Hippocampal formation (tissue), 2 donors: ENCODE results near the gene MKRN3.
"Not testable (repeated sequence)": the region's sequence is repeated elsewhere in the genome, so short reads cannot be mapped to it uniquely, and the experiment has no call there.

Experiments
- DNase-seq, 2 donors: peaks; one replicate each; lab custom pipeline; 2025; lab: John Stamatoyannopoulos, UW

Gene MKRN3

GRCh38 chr15:23589012-23589411, 23.5 kb downstream of the MKRN3 start:
- DNase-seq = no peak

DNA sequence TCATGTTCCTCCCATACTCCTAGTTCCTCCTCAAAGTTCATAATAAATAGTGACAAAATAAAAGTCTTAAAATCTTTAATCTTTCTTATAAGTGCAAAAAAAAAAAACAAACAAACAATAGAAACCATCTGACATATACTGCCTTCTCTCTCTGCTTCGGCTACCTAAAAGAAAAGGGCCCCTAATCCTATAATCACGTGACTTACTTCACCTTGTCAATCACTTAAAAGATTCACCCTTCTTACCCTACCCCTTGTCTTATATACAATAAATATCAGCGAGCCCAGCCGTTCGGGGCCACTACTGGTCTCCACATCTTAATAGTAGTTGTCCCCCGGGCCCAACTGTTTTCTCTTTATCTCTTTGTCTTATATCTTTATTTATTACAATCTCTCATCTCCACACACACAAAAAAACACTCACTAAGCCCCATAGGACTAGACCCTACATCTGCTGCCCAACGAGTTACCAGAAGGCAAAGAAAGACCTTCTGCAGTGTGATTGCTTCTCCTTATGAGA, 28.8 kb downstream of the MKRN3 start:
- no peak for DNase-seq

DNA sequence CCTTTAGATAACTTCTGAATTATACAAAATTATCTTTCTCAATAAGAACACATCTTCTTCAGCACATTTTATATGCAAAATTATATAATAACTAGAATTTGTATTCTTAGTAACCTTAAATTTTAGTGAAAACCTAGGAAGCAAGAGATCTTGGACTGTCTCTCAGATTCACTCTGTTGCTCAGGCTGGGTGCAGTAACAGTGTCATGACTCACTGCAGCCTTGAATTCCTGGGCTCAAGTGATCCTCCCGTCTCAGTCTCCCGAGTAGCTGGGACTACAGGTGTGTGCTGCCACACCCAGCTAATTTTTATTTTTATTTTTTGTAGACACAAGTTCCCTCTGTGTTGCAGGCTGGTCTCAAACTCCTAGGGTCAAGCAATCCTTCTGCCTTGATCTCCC, 29.9 kb downstream of the MKRN3 start:
- no peak for DNase-seq

- DNase-seq = no peak
Observed at GRCh38 chr15:23596736-23597135, 31.3 kb downstream of the MKRN3 start.

GRCh38 chr15:23597278-23597677, 31.8 kb downstream of the MKRN3 start:
- not testable (repeated sequence) for DNase-seq

DNA sequence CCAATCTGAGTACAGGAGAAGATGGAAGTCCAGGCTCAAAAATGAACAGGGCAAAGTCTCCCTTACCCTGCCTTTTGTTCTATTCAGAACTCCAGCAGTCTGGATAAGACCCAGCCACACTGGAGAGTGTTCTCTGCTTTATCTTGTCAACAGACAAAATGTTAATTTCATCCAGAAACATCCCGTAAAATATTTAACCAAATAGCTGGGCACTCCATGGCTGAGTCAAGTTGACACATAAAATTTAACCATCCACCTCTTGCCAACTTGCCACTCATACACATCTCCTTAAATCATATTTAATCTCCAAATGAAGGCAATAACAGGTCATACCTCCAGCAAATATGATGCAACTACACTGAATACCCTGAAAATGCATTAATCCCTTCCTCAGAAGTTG, 33.6 kb downstream of the MKRN3 start:
- no peak for DNase-seq

GRCh38 chr15:23602124-23602523, 36.6 kb downstream of the MKRN3 start:
- DNase-seq = no peak

DNA sequence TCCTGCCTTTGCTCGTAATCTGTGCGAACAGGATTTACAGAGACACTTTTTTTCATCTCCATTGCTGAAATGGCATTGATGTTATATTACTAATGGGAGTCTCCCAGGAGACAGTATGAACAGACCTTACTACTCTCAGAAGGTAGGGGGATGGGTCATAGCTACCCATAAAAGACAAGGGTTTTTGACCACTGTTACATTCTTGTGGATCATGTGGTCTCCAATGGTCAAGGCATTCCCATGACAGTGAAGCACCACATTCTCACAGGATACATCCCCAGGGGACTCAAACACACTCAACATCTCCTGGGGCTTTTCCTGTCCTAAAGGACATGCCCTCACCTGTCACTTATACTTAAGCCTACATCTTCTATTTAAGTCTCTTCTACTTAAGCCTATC, 40.8 kb downstream of the MKRN3 start:
- DNase-seq = no peak

DNA sequence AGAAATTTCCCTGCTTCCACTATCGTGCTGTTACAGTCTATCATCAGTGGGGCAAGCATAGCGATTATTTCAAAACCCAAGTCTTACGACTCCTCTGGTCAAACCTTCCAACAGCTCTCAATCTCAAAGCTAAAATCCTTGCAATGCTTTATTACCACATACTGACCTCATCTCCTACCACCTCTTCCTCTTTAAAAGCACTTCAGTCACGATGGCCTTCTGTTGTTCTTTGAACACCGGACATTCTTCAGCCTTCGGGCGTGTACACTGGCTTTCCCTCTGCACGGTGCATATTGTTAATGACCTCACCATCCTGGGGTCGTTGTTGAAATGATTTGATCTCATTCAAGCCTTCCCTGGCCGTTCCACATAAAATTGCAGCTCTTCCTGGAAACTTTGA, 51.1 kb downstream of the MKRN3 start:
- DNase-seq = no peak
